Measurements from ENCODE around the gene XG.
"Not testable (repeated sequence)": the region's sequence is repeated elsewhere in the genome, so short reads cannot be mapped to it uniquely, and the experiment has no call there.

XG gene, protein sequence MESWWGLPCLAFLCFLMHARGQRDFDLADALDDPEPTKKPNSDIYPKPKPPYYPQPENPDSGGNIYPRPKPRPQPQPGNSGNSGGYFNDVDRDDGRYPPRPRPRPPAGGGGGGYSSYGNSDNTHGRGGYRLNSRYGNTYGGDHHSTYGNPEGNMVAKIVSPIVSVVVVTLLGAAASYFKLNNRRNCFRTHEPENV

DNA sequence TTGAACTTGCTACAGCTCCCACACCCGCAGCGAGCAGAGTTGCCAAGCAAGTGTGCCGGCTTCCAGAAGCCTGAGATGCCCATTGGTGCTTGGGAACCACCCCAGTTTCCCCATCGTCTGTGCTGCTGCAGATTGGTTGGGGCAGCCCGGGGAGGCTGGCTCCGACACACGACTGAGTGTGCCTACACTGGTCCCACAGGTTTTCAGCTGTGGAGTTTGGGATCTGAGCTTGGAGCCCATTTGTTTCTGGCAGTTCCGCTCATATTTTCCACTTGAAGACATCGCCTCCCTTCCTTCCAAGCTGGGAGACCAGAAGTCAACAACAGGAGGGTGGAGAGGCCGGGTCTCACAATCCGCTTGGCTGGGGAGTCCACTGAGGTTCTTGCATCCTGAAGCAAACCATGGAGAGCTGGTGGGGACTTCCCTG lies at the start of gene XG:
TSS of gene XG (plus strand) at position 167 of the 427 bp plus-strand sequence. CDS start at position 402, 235 bp downstream.
- peak within 1 kb of the TSS; percentile 27 for H3K4me3 ChIP-seq (ENCODE audit: control insufficient read depth, low read depth, low read length)
- not testable (repeated sequence) for DNase-seq (ENCODE audit: low read depth)

DNA sequence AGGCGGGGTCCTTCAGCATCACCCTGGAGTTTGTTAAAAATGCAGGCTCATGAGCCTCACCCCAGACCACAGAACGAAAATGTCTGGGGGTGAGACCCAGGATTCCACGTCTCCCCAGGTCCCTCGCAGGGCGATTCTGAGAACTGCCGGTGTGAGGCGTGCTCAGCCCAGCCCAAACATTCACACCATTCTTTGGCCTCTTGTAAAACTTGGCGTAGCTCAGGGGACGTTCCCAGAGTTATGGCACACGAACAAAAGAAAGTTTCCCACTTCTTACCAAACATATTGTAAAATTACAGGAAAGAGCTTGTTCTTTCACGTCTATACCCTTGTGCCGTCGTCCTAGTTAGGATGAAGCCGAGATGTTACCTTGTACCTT lies 47.9 kb upstream of the XG start:
- DNase-seq (ENCODE audit: low read depth) = no peak
- TF ChIP-seq, protein P1, sequence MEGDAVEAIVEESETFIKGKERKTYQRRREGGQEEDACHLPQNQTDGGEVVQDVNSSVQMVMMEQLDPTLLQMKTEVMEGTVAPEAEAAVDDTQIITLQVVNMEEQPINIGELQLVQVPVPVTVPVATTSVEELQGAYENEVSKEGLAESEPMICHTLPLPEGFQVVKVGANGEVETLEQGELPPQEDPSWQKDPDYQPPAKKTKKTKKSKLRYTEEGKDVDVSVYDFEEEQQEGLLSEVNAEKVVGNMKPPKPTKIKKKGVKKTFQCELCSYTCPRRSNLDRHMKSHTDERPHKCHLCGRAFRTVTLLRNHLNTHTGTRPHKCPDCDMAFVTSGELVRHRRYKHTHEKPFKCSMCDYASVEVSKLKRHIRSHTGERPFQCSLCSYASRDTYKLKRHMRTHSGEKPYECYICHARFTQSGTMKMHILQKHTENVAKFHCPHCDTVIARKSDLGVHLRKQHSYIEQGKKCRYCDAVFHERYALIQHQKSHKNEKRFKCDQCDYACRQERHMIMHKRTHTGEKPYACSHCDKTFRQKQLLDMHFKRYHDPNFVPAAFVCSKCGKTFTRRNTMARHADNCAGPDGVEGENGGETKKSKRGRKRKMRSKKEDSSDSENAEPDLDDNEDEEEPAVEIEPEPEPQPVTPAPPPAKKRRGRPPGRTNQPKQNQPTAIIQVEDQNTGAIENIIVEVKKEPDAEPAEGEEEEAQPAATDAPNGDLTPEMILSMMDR (IDR thresholded peaks at IDR 0.05; ENCODE audit: control insufficient read depth, insufficient read depth, low read depth, low read length, missing control alignments) = peak; percentile 37
- no peak overlapping the region for H3K4me3 ChIP-seq (ENCODE audit: control insufficient read depth, low read depth, low read length)

DNA sequence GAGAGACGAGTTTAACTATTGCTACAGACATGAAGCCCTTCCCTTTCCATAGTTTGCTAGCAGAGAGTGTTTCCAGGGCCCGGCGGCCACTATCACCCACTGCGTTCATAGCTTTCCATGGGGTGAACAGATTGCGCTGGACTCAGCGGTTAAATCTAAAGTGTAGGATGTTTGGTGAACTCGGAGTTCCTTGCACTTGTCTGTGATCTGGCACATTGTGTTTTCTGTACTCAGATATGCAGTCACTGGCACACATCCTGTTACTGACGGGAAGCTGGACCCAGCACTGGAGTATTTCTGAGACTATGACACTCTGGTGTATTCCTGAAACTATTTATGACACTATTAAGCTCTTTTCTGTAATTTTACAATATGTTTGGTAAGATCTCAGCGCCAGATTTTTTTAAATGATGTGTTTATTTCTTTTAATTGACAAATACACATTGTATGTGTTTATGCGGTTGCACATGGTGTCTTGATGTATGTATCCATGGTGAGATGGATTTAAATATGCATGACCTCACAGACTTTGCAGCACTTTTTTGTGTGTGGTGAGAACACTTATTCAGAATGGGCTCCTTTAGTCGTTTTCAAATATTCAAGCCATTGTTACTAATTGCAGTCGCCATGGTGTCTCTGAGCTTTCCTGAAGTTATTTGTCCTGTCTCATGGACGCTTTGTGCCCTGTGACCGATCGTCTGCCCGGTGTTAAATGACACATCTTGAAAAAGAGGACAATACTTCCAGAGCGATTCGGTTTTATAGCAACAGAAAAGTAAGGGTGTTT lies 46.6 kb upstream of the XG start:
- no peak for DNase-seq (ENCODE audit: low read depth)
- TF ChIP-seq, protein P1 (IDR thresholded peaks at IDR 0.05; ENCODE audit: control insufficient read depth, insufficient read depth, low read depth, low read length, missing control alignments) = no peak
- no peak overlapping the region for H3K4me3 ChIP-seq (ENCODE audit: control insufficient read depth, low read depth, low read length)

DNA sequence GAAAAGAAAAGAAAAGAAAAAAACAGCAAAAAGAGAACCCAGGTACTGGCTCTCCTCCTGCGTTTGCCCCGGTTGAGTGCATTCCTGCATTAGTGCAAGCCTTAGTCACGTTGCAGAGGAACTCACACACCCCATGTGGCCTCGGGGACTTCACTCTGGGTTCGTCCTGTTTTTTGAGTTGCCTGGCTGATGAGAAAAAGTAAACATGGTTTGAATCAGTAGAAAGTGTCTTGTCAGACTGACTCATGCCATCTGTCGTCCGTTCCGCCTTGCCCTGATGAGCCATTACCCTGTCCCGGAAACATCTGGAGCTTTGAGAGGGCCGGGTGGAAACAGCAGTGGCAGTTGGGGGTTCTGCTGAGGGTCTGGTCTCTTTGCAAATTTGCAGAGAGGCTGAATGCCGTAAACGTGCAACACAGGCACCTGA lies 44.5 kb upstream of the XG start:
- TF ChIP-seq, protein P1 (IDR thresholded peaks at IDR 0.05; ENCODE audit: control insufficient read depth, insufficient read depth, low read depth, low read length, missing control alignments) = no peak
- no peak overlapping the region for H3K4me3 ChIP-seq (ENCODE audit: control insufficient read depth, low read depth, low read length)
- no peak for DNase-seq (ENCODE audit: low read depth)

DNA sequence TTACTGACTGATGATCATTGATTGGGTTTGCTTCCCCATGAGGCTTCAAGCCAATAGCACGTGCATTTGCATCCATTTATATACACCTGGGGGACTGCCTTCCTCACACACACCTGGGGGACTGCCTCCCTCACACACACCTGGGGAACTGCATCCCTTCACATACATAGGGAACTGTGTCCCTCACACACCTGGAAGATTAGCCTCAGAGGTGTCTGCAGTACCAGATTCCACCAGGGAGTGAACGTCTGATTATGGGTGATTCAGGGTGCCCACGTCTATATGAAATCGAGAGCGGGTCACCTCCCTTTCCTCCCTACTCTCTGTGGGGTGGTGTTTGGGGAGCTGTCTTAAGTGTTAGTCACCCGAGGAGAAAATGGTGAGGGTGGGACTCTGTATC lies 43.8 kb upstream of the XG start:
- H3K4me3 ChIP-seq (ENCODE audit: control insufficient read depth, low read depth, low read length) = no peak overlapping the region
- no peak for DNase-seq (ENCODE audit: low read depth)
- TF ChIP-seq, protein P1 (IDR thresholded peaks at IDR 0.05; ENCODE audit: control insufficient read depth, insufficient read depth, low read depth, low read length, missing control alignments) = no peak

DNA sequence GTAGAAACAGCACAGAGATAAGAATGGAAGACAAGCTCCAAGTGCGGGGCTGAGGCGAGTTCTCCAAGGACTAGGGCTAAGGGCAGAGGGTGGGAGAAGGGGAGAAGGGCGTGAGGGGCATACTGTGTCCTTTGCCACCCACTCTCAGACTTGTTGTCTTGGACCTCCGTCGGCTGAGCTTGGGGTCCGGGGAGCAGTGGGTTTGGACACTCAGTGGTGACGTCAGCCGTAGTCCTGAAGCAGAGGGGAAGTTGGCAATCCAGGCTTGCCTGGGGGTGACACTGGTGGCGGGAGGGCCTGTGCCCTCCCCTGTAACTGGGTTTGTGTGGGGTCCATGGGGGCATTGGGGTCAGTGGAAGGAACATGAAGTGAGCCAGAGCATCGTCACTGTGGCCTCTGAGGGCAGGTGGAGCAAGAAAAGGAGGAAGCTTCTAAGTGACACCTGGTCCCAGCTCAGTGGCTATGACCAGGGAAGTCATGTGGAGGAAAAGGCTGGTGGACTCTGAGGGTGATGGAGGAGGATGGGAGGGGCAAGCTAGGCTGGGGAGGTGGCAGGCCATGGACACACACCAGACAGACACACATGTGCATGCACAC lies 43.1 kb upstream of the XG start:
- DNase-seq (ENCODE audit: low read depth) = no peak
- no peak overlapping the region for H3K4me3 ChIP-seq (ENCODE audit: control insufficient read depth, low read depth, low read length)
- TF ChIP-seq, protein P1 (IDR thresholded peaks at IDR 0.05; ENCODE audit: control insufficient read depth, insufficient read depth, low read depth, low read length, missing control alignments) = no peak

DNA sequence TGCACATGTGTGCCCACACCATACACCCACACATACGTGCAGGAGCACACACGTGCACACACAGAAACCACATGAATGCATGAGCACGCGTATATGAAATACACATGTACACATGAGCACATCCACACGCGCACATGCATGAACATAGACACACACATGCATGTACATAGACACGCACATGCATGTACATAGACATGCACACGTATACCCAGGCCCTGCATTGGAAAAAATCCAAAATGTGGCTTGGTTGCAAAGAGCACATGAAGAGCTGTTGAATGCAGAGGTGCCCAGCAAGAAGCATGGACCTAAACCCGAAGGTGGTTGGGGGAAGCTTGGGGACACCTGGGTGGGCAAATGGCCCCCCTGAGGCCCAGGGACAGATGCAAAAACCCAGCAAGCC lies 42.3 kb upstream of the XG start:
- H3K4me3 ChIP-seq (ENCODE audit: control insufficient read depth, low read depth, low read length) = no peak overlapping the region
- no peak for DNase-seq (ENCODE audit: low read depth)
- TF ChIP-seq, protein P1 (IDR thresholded peaks at IDR 0.05; ENCODE audit: control insufficient read depth, insufficient read depth, low read depth, low read length, missing control alignments) = no peak

Measured in AG09309 (cell line).